ENCODE results near the gene SPDEF.

Gene SPDEF

GRCh38 chr6:34515473-34516387, 40.4 kb downstream of the SPDEF start:
- DNase-seq (ENCODE audit: low read depth in 1 of 2, low spot score in 1 of 2), result no peak

GRCh38 chr6:34514593-34515472, 41.3 kb downstream of the SPDEF start:
- no peak for DNase-seq (ENCODE audit: low read depth in 1 of 2, low spot score in 1 of 2)

DNA sequence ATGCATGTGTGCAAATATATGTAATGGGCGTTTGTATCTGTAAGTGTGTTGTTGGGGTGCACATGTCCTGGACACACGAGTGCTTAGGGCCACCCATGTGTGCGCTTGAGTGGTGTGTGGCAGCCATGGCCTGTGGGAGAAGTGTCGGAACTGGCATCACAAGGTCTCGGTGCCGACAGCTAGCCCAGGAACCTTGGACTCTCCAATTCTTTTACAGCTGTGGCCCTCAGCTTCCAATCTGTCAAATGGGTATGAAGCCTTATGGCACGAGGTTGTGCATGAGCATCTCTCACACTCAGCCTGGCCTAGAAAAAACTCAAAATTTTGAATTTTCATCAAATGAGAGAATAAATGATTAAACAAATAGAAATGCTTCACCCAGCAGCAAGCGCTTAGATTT, 42.0 kb downstream of the SPDEF start:
- no peak for DNase-seq (ENCODE audit: low read depth in 1 of 2, low spot score in 1 of 2)

DNA sequence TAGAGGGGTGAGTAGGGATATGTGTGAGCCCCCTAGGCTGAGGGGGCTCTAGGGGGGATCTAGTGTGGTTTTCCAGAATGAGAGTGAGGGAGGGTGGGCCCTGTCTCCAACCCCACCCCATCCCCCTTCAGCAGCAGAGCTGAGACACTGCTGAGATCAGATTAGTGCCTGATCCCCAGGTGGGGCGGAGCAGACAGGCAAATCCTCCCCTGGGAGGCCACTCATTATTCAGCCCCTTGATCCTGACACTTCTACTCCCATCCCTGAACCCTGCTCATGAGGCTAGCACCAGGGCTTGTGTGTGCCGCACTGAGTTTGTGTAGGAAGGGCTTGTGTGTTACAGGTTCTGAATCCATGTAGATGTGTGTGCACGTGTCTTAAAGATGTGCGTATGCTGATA, 42.5 kb downstream of the SPDEF start:
- DNase-seq (ENCODE audit: low read depth in 1 of 2, low spot score in 1 of 2), result no peak

GRCh38 chr6:34512738-34513115, 43.4 kb downstream of the SPDEF start:
- DNase-seq (ENCODE audit: low read depth in 1 of 2, low spot score in 1 of 2), result no peak

GRCh38 chr6:34511915-34512737, 44.0 kb downstream of the SPDEF start:
- no peak for DNase-seq (ENCODE audit: low read depth in 1 of 2, low spot score in 1 of 2)

- DNase-seq (ENCODE audit: low read depth in 1 of 2, low spot score in 1 of 2), result no peak
These were observed 44.8 kb downstream of the SPDEF start for GRCh38 chr6:34511214-34511914.

GRCh38 chr6:34510299-34510698, 45.8 kb downstream of the SPDEF start:
- DNase-seq (ENCODE audit: low read depth in 1 of 2, low spot score in 1 of 2), result no peak

- no peak for DNase-seq (ENCODE audit: low read depth in 1 of 2, low spot score in 1 of 2)
These were observed 46.3 kb downstream of the SPDEF start for GRCh38 chr6:34509782-34510181.

GRCh38 chr6:34508425-34508824, 47.7 kb downstream of the SPDEF start:
- DNase-seq (ENCODE audit: low read depth in 1 of 2, low spot score in 1 of 2), result no peak

DNA sequence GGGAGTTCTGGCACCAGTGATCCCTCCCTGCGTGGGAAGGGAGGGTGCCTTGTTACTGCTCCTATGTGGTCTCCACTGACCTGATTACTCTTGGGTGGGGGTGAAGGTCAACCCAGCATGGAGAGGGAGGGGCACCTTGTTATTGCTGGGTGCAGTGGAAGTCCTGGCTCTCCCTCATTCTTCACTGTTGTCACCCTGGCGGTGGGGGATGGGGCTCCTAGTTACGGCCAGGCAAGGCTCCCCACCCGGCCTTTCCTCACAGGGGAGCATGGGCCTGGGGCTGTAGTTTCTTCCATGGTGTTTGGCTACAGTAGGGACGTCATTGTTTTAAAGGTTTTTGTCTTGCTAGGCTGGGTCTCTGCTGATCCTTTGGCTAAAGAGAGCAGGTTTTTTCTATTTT, 49.4 kb downstream of the SPDEF start:
- no peak for DNase-seq (ENCODE audit: low read depth in 1 of 2, low spot score in 1 of 2)

DNA sequence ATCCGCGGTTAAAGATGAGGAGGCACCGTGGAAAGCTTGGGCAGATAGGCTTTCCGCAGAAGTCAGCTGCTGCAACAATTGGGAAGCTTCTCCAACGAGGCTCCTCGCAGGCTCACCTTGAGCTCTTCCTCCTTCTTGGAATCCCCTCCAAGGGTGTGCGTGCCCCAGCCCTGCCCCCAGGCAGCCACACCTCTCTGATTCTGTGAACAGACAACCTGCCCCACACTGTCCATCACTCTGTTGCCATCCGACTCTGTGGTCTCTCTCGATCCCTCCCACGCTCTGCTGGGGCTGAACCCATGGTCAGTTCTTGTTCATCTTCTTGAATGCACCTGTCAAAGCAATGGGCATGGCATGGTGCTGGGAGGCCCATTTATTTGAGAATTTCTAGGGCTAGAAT, 58.7 kb downstream of the SPDEF start:
- DNase-seq (ENCODE audit: low read depth in 1 of 2, low spot score in 1 of 2), result no peak

DNA sequence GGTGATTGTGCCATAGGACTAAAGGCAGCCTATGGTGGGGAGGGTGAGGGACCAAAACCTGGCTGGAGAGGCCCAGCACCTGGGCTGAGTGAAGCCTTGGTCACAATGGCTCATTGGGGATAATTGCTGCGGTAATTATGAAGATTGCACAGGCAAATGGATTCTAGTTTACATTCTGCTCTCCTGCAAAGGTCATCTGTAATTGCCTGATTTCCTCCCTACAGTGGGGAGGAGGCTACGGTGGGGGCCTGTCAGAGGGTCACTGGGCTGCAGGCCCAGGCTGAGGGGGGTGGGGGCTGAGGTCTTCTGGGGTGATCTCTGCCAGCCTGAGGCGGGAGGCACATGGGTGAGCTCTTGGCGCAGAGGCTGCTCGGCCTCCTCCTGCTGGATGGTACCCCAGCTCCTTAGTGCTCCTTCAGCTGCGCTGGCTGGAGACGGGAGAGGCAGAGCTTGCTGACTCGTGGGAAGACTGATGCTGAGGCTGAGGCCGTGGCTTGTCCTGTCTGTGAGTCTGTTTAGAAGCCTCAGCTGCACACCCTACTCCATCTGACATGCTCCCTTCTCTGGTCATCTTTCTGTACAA, 59.9 kb downstream of the SPDEF start:
- DNase-seq (ENCODE audit: low read depth in 1 of 2, low spot score in 1 of 2), result no peak

GRCh38 chr6:34494973-34495372, 61.2 kb downstream of the SPDEF start:
- DNase-seq (ENCODE audit: low read depth in 1 of 2, low spot score in 1 of 2), result no peak

DNA sequence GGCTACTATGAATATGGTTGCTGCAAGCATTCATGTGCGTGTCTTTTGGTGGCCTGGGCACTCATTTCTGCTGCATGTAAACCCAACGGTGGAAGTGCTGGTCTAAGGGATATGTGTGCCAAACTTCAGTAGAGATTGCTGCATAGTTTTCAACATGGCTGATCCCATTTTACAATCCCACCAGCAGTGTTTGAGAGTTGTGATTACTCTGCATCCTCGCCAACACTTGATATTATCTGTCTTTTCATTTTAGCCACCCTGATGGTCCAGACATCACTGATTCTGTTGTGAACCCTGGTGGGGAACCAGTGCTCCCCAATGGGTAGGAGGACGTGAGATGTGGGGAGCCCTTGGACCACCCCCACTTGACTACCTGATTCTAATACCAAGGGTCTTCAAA, 62.8 kb downstream of the SPDEF start:
- no peak for DNase-seq (ENCODE audit: low read depth in 1 of 2, low spot score in 1 of 2)

DNA sequence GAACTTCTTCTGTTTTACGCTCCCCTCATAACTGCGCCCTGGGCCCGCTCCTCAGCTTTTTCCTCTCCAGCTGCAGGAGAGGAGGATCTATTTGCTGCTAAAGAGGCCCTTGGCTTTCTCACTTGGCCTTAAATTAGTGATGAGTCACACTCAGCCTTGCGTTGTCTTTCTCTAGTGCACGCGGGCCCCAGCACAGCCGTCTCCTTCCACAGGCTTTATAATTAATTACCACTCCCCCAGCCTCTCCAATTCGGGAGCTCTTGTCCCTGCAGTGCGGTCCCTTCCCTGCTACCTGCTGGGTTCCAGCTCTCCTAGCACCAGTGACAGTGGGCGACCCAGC, 65.1 kb downstream of the SPDEF start:
- DNase-seq (ENCODE audit: low read depth in 1 of 2, low spot score in 1 of 2), result no peak

DNA sequence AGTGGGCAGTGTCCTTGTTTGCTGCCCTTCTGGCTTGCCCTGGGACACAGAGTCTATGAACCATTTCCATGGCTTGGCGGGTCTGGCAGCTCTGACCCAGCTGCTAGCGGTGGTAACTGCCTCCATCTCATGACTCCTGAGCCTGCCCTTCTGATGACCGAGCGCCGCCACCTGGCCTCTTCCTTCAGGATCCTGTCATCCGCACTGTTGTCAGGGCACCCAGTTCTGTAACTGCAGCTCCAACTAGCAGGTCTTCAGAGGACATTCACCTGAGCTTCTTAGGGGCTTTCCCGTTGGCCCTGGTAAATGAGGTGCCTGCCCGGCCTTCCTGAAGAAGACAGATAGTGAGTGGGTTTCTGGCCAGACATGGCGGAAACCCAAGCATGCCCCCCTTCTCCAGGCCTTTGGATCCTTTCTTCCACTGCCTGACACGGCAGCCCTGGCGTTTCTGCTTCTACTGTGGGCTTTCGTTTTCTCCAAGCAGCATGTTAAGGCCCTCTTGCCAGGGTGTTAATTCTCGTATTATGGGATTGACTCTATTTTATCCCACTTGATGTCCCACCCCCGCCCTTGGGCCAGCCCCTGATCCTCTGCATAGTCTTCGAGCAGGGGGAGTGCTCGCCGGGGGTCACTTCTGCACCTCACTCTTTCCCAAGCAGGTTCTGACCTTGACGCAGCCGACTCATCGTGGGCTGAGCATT, 65.6 kb downstream of the SPDEF start:
- DNase-seq (ENCODE audit: low read depth in 1 of 2, low spot score in 1 of 2), result no peak

GRCh38 chr6:34489207-34489805, 66.8 kb downstream of the SPDEF start:
- DNase-seq (ENCODE audit: low read depth in 1 of 2, low spot score in 1 of 2), result no peak

All from activated T-helper 1 cell treated with anti-CD3 and anti-CD28 coated beads, Interleukin-2, amount 50 U/mL, for 16 hours (primary cell).